Measurements from ENCODE around the gene ATP2A1.
"Not testable (repeated sequence)": the region's sequence is repeated elsewhere in the genome, so short reads cannot be mapped to it uniquely, and the experiment has no call there.

Gene ATP2A1

DNA sequence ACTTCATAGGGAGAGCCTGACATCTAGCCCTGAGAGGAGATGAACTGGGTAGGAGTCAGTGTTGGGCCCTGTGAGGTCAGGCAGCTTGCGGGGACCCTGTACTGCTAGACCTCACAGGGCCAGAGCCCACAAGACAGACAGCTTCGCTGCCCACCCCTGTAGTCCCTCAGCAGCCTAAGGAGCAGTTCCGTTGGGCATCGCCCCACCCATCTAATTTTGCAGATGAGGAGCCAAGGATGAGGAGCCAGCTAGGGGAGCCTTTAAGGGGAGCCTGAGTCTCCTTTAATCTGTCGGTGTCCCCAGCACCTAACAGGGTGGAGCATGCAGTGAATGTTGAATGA, 31.4 kb upstream of the ATP2A1 start:
- no peak for DNase-seq (ENCODE audit: low read depth, low spot score)
- peak overlapping the region; percentile 99 for H3K4me3 ChIP-seq (ENCODE audit: low read length)

DNA sequence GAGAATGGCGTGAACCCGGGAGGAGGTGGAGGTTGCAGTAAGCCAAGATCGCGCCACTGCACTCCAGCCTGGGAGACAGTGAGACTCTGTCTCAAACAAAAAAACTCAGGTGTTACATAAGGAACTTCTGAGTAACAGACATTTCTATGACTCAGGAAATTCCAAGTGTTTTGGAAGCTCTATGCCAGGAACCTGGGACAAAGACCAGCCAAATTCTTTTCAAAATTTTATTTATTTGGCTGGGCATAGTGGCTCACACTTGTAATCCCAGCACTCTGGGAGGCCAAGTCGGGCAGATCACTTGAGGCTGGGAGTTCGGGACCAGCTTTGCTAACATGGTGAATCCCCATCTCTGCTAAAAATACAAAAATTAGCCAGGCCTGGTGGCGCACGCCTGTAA, 19.9 kb upstream of the ATP2A1 start:
- no peak overlapping the region for H3K4me3 ChIP-seq (ENCODE audit: low read length)
- no peak for DNase-seq (ENCODE audit: low read depth, low spot score)

DNA sequence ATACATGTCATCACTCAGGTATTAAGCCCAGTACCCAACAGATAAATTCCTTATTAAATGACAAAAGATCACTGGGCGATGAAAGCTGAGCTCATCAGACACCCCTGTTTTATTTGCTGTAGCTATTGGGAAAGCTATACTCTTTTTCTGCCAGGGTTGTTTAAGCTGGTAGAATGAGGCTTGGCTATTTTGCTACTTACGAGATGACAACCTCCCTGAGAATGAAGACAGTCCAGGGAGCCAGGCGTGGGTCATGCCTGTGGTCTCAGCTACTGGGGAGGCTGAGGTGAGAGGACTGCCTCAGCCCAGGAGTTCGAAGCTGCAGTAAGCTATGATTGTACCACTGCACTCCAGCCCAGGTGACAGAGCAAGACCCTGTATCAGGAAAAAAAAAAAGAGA, 19.0 kb upstream of the ATP2A1 start:
- no peak for DNase-seq (ENCODE audit: low read depth, low spot score)
- no peak overlapping the region for H3K4me3 ChIP-seq (ENCODE audit: low read length)

DNA sequence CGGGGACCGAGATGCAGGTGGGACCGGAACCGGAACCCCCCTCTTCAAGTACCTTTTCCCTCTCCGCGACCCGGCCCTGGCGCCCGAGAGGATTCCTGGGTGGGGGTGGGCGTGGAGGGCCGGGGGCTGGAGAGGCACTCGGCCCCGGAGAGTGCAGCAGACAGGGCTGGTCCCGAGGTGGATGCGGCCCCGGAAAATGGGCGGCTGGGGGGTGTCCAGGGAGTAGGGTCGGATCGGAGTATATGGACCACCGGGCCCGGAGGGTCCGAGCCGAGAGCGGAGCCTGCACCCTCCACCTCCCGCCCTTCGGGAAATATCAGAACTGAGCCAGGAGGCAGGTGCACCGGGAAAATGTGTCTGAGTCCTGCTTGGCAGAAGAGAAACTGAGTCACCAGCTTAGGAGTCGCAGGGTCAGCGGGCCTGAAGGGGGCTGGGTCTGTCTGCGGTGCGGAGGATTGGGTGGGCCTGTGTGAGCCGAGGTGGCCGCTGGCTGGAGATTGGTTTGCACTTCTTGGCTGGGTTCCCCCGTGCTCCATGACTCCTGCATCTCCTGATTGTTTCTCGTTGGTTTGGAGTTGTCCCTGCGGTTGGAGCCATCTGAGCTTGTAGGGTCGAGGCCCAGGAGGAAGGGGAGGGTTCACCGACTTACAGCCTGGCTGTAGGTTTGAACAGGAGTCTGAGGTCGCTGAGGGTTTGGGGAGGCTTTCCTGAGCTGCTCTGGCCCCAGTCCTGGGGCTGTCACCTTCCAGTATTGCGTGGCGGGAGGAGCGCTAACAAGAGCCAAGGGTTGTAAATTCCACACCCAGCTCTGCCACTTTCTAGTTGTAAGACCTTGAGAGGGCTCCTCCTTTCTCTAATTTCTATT, 14.1 kb upstream of the ATP2A1 start:
- no peak for DNase-seq (ENCODE audit: low read depth, low spot score)

DNA sequence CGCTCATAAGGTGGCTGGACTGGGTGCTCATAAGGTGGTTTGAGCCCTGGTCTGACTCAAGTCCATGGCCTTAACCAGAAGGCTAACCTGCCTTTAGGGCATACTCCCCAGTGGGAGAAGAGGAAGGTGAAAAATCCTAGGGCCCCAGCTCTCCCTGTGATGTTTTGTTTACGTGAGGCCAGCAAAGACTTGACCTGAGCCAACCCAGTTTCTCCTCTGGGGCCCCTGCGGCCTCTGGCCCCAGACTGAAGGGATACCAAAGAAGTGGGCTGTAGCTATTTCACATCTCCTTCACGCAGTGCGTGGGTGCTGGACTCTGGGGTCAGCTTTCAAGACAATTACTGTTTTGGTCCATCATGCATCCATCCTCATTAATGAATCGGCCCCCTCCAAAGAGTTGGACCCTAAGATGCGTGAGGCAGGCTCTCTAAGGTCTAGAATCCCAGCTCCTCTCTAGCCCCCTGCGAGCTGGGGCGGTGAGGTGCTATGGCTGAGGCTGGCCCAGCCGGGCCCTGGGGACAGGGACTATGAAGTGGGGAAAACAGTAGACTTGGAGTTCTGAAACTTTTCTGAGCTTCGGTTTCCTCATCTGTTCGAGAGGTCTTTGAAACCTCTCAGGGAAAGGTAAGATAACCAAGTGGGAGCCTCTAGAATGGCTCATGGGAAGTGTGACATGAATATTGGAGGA, 13.1 kb upstream of the ATP2A1 start:
- DNase-seq (ENCODE audit: low read depth, low spot score) = no peak
- H3K4me3 ChIP-seq (ENCODE audit: low read length) = peak overlapping the region; percentile 94

More for the DNA sequence above, 14.1 kb upstream of the ATP2A1 start:
- H3K4me3 ChIP-seq (ENCODE audit: low read length) = peak overlapping the region; percentile 94

DNA sequence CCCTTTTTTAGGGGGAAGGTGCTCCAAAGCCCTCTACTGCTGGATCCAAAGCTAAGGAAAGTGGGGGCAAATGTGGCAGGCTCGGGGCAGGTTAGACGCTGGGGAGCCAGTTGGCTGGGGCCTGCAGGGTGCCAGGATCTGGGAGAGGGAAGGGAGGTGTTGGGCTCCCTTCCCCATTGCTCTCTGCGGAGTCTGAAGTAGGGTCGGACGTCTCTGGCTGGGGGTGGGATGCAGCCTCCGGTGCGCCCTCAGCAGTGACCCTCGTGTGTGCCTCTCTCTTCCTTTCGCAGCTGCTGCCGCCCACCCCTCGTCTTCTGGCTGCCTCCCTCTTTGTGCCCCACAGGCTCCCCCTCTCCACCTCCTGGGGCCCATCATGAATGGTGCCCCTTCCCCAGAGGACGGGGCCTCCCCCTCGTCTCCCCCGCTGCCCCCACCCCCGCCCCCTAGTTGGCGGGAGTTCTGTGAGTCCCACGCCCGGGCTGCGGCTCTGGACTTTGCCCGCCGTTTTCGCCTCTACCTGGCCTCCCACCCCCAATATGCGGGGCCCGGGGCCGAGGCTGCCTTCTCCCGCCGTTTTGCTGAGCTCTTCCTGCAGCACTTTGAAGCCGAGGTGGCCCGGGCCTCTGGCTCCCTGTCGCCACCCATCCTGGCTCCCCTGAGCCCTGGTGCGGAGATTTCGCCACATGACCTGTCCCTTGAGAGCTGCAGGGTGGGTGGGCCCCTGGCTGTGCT, 12.4 kb upstream of the ATP2A1 start:
- no peak for DNase-seq (ENCODE audit: low read depth, low spot score)
- no peak overlapping the region for H3K4me3 ChIP-seq (ENCODE audit: low read length)

DNA sequence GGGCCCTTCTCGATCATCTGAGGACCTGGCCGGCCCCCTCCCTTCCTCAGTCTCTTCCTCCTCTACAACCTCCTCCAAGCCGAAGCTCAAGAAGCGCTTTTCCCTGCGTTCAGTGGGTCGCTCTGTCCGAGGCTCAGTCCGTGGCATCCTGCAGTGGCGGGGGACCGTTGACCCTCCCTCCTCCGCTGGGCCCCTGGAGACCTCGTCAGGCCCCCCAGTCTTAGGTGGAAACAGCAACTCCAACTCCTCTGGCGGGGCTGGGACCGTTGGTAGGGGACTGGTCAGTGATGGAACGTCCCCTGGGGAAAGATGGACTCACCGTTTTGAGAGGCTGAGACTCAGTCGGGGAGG, 11.9 kb upstream of the ATP2A1 start:
- no peak for DNase-seq (ENCODE audit: low read depth, low spot score)
- H3K4me3 ChIP-seq (ENCODE audit: low read length) = no peak overlapping the region

DNA sequence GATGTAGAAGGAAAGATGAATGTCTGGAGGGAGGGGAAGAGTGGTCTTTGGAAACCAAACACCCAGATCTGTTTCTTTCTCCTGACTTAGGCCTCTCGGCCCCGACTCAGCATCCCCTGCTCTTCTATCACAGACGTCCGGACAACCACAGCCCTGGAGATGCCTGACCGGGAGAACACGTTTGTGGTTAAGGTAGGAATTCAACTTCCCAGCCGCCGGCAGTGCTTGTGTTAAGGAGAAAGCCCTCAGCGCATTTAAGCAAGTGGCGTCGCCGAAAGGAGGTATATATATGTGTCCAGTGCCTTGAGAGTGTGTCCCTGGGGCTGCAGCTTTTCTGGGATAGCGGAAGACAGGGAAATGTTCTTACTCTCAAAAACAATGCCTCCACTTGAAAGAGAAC, 11.0 kb upstream of the ATP2A1 start:
- no peak overlapping the region for H3K4me3 ChIP-seq (ENCODE audit: low read length)
- DNase-seq (ENCODE audit: low read depth, low spot score) = no peak

DNA sequence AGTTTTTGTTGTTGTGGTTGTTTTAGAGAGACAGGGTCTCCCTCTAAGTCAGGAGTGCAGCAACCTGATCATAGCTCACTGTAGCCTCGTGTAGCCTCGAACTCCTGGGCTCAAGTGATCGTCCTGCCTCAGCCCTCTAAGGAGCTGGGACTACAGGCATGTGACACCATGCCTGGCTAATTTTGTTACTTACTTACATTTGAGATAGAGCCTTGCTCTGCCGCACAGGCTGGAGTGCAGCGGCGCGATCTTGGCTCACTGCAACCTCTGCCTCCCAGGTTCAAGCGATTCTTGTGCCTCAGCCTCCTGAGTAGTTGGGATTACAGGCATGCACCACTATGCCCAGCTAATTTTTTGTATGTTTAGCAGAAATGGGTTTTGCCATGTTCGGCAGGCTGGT, 10.6 kb upstream of the ATP2A1 start:
- DNase-seq (ENCODE audit: low read depth, low spot score) = not testable (repeated sequence)

DNA sequence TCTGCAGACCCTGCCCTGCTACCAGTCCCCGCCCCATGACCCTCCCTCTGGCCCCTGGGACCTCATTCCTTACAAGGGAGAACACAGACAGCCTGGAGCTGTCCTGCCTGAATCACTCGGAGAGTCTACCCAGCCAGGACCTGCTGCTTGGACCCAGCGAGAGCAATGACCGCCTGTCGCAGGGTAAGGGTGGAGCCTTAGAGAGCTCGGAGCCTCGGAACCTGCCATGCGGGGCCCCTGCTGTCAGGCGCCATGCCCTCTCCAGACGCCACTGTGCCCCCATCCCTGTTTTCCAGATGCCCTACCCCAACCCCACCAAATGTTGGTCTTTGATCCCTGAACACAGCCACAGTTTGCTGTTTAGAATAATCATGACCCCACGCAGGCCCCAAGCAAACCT, 9.1 kb upstream of the ATP2A1 start:
- no peak overlapping the region for H3K4me3 ChIP-seq (ENCODE audit: low read length)
- DNase-seq (ENCODE audit: low read depth, low spot score) = no peak

More for the DNA sequence above, 10.6 kb upstream of the ATP2A1 start:
- H3K4me3 ChIP-seq (ENCODE audit: low read length) = not testable (repeated sequence)

DNA sequence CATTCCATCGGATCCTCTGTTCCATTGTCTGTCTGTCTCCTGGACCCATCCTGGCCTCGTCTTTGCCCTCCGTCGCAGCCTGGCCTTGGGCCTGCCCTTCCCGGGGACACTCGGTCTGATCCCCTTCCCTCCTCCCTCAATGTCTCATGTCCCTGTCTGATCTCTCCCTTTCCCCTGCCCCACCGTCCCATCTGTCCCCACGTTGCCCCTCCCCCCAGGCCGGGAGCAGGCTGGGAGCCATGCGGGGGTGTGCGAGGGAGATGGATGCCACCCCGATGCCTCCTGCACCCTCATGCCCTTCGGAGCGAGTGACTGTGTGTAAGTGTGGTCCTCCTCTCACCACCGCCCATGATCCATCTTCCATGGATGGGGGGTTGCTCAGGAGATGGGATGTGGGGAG, 5.3 kb upstream of the ATP2A1 start:
- no peak for DNase-seq (ENCODE audit: low read depth, low spot score)
- no peak overlapping the region for H3K4me3 ChIP-seq (ENCODE audit: low read length)

DNA sequence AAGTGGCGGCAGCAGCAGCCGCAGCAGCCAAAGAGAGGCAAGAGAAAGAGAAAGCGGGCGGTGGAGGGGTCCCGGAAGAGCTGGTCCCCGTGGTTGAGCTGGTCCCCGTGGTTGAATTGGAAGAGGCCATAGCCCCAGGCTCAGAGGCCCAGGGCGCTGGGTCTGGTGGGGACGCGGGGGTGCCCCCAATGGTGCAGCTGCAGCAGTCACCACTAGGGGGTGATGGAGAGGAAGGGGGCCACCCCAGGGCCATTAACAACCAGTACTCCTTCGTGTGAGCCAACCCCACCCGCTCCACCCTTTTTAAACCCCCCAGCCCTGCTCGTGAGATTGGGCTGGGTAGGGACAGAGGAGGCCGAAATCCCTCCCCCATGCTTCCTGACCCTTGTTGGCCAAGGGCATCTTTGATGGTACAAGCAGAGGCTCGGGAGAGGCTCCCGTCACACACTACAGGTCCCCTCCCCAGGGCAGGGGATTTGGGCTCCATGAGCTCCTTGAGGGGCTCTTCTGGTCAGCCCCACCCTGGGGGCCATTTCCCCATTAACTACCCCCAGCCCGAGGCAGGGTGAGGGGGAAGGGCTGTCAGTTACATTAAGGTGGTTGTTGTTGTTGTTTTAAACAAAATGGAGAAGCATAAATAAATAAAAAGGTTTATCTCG, 4.6 kb upstream of the ATP2A1 start:
- no peak for DNase-seq (ENCODE audit: low read depth, low spot score)
- H3K4me3 ChIP-seq (ENCODE audit: low read length) = no peak overlapping the region

DNA sequence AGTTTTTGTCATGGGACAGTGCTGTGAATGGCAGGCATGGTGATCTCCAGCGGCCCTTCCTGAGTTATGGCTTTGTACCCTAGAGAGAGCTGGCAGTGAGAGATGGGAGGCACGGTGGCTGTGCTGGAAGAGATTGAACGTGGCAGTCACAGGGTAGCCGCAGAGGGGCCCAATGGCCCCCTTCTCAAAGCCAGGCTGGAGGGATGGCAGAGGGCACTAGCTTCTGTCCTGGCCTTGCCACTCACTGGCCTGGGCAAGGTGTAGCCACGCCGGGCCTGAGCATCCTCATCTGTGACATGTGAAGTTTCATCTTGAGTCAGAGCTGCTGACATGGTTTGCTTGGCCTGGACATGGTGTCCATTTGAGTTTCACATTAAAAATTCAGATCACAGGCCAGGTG, 3.9 kb upstream of the ATP2A1 start:
- DNase-seq (ENCODE audit: low read depth, low spot score) = no peak
- no peak overlapping the region for H3K4me3 ChIP-seq (ENCODE audit: low read length)

DNA sequence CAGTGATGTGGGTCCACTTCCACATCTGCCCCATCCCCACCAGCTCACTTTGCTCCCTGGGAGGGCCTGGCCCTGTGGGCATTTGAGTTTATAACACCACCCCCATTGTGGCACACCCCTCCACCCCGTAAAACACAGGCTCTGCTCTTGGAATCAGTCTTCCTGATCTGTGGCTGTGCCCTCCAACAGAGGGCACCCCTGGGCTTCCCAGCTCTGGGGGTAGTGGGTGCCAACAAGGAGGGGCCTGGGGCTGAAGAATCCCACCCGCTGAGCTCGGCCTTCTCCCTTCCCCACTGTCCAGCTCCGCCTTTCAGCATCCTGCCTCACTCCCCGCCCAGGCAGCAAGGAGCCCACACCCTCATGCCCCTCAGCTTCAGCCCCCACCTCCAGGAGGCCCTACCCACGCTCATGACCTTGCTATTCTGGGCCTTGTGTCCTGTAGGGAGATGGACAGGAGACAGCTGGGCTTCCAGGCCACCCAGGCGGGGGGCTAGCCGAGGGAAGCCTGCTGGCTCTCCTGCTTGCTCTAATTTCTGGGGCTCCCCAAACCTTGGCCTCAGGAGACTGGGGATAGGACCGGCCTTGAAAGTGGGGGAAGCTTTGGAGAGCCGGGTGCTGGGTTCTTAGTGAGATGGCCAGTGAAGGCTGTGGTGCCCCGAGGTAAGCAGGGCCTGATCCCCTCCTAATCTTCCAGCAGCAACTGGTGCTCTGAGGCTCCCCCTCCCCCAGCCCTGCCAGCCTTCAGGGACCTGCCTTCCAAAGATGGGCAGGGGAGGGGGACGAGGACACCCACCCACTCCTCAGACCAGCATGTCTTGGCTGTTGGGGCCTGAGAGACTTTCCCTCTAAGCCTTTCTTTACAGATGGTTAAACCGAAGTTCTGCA, 2.9 kb upstream of the ATP2A1 start:
- H3K4me3 ChIP-seq (ENCODE audit: low read length) = no peak overlapping the region
- no peak for DNase-seq (ENCODE audit: low read depth, low spot score)

DNA sequence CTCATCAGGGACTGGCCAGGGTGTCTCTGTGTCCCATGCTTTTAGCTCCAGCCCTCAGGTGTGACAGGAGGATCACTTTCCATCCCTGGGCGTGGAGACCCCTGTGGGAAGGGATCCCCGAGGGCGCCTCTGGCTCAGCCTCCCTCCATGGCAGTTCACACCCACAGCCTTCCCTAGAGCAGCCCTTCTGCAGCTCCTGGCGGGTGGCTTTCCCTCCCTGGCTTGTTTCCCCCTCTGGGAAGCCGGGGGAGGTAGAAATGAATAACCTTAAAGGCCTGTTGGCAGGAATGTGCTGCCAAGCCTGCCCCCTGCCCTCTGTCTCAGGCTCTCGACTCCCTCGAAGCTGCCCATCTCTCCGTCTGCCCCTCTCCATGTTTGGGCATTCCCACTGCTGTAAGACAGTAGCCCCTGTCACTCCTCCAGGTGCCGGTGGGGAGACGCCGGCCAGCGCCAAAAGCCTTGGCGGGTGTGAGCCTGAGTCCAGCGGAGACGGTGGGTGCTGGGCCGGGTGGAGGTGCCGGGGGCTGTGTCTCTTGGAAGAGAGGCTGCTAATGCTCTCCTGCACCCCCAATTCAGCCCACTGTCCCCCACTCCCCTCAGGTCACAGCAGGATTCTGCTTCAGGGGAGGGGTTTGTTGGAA, 2.1 kb upstream of the ATP2A1 start:
- no peak for DNase-seq (ENCODE audit: low read depth, low spot score)
- no peak overlapping the region for H3K4me3 ChIP-seq (ENCODE audit: low read length)

DNA sequence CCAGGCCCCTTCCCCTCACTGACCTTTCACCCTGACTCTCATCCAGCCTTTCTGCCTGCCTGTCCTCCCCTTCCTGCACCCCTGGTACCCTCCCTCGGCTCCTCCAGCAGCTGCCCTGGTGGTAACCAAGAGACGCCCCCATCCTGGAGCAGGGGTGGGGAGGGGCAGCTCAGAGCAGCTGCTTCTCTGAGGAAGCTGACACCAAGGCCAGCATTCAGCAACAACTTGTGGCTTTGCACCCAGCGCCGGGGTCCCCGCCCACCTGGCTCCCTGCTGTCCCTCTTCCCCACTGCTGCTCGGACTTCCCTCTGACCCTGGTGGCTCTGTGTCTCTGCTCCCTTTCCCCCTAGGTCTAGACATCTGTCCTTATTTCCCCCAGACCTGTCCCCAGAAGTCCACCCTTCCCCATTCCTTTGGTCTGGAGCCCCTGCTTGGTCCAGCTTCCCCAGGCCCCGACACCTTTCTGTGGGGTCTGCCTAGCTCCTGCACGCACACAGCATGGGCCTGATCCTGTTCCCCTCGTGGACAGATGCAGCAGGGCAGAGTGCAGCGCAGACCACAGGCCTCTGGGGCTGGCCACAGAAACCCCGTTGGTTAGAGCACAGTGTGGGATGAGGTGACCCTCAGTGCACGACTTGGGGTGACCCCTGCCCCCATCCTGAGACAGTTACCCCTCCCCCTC, 1.2 kb upstream of the ATP2A1 start:
- no peak overlapping the region for H3K4me3 ChIP-seq (ENCODE audit: low read length)
- DNase-seq (ENCODE audit: low read depth, low spot score) = no peak

DNA sequence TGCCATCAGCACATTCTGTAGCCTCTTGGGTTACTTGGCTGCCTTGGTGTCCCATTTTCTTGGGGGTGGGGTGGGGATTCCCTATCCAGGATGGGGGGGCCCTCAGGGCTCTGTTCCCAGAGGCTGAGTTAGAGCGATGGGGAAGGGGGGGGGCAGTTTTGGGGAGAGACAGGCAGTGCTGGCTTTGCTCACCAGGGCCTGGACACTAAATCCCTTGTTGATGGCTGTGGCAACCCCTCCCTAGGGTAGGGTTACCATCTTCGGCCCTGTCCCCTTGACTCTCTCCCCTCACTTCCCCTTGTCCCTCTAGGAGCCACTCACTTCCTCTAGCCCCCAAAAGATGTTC, 660 bp upstream of the ATP2A1 start:
- no peak for DNase-seq (ENCODE audit: low read depth, low spot score)
- no peak overlapping the region for H3K4me3 ChIP-seq (ENCODE audit: low read length)

DNA sequence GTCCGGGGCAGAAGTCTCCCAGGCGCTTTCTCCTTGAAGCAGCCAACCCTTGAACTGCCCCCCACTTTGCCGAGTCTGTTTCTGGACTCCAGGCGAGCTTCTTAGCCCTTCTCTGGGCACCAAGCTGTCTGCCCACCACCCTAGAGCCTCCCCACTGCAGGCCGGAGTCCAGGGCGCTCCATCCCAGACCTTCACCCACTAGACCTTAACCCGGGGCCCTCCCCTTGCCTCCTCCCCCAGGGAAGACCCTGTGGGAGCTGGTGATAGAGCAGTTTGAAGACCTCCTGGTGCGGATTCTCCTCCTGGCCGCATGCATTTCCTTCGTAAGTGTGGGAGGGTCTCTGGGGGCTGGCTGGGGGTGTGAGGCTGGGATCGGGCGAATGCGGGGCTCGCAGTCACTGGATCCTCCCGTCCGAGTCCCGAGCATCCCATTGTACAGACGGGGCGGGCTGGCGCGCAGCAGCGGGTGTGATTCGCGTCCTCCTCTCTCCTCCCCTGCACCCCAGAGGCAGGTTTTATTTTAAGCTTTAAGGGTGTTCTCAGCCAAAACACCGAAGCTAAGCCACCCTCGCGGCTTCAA, 1.1 kb downstream of the ATP2A1 start:
- peak overlapping the region; percentile 84 for H3K4me3 ChIP-seq (ENCODE audit: low read length)
- DNase-seq (ENCODE audit: low read depth, low spot score) = no peak

Measured in Jurkat, Clone E6-1 (cell line).